Omental fat pad (tissue), 4 donors: ENCODE results near the gene GHRH. TPM values are rescaled to one million over a fixed set of nuclear protein-coding genes. Genes with fewer than 3 reads are reported as not detected.

Experiments used
- ATAC-seq: fragments of 150-250 bp; one replicate; pipeline ENCODE4 v1.9.1; 2016; ENCODE audit warnings: mild to moderate bottlenecking, moderate library complexity; ENCODE audit not compliant: low FRiP score
- DNase-seq: peaks from one replicate; pipeline ENCODE4 v3.0.0-alpha.2; 2019; ENCODE audit warnings: low spot score
- CTCF ChIP-seq, 3 donors: fragments of 450-650 bp; IDR thresholded peaks; one replicate each; pipeline ENCODE4 v1.5.1; 2016 to 2017; ENCODE audit warnings: antibody characterized with exemption in 3 of 3, mild to moderate bottlenecking in 3 of 3, moderate library complexity in 2 of 3
- total RNA-seq, 4 donors: library from RNA; depleted of rRNA; stranded (reverse); fragments of >200 nt; gene quantifications; one replicate each; pipeline ENCODE4 v1.1.0, GENCODE V29; 2016

GHRH gene
- total RNA-seq, 4 donors from 2014 or later: not detected

- no peak for TF ChIP-seq CTCF (IDR thresholded peaks at IDR 0.05)
- DNase-seq: no peak
- no peak for ATAC-seq
These were observed 33.5 kb downstream of the GHRH start for GRCh38 chr20:37228082-37228481.

- ATAC-seq (no peak), DNase-seq (no peak)
- TF ChIP-seq CTCF (IDR thresholded peaks at IDR 0.05): no peak
These were observed 34.7 kb downstream of the GHRH start for GRCh38 chr20:37226889-37227288.

GRCh38 chr20:37225146-37225545 lies 36.5 kb downstream of the GHRH start:
- no peak for TF ChIP-seq CTCF (IDR thresholded peaks at IDR 0.05)
- no peak for ATAC-seq
- no peak for DNase-seq

GRCh38 chr20:37223053-37223452 lies 38.6 kb downstream of the GHRH start:
- DNase-seq (no peak), ATAC-seq (peak; percentile 74)
- no peak for TF ChIP-seq CTCF (IDR thresholded peaks at IDR 0.05)

- DNase-seq: no peak
- TF ChIP-seq CTCF (IDR thresholded peaks at IDR 0.05): no peak
- ATAC-seq: no peak
These were observed 39.5 kb downstream of the GHRH start for GRCh38 chr20:37222086-37222485.

- TF ChIP-seq CTCF (IDR thresholded peaks at IDR 0.05): no peak
These were observed 40.9 kb downstream of the GHRH start for GRCh38 chr20:37220731-37221130.

GRCh38 chr20:37219751-37220668 lies 41.6 kb downstream of the GHRH start:
- no peak for TF ChIP-seq CTCF (IDR thresholded peaks at IDR 0.05)
- ATAC-seq: no peak
- DNase-seq: no peak

More at GRCh38 chr20:37220731-37221130, 40.9 kb downstream of the GHRH start:
- DNase-seq: no peak
- ATAC-seq: no peak
